ENCODE data around the gene FSD2. TPM values are rescaled to one million over a fixed set of nuclear protein-coding genes. Genes with fewer than 3 reads are reported as not detected.
A peak's percentile ranks its signal among the peaks of the same experiment; 100 is the strongest.

The FSD2 gene
- total and polyA plus RNA-seq, 4 experiments from 2014 or later: 0.08 to 0.11 TPM; not detected in 2

DNA sequence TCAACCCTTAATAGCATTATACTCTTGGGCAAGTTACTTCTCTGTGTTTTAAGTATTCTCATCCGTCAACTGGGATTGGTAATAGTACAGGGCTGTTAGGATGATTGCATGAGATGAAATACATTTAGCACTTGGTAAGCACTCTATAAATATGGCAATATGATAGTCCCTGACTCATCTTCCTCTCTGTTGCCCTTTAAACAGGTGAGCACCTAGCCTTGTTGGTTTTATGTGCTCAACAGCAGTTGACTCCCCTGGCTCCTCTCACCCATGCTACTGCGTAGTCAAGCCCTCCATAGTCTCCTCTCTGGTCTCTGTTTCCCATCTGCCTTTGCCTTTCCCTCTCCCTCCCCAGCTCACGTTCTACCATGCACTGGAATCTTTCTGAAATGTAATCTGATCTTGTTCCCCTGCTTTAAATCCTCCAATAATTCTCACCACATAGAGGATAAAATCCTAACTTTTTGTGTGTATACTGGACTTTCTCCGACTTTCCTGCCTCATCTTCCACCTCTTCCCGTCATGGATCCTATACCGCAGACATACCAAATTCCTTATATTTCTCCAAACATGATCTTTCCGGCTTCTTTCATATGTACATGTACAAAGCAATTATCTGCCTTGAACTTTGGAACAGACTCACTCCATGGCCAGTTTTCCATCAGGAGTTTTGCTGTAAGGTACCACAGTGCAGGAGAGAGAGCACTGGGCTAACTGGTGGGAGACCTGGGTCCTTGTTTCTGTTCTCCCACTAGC is 42.3 kb downstream of the FSD2 start:
- peak overlapping the region in 1 of 7 donors; percentile 68 for H3K27ac Mint-ChIP-seq
- no peak overlapping the region for H3K4me3 Mint-ChIP-seq
- ChIA-PET CTCF (ENCODE audit: partially characterized antibody) (no interaction called here), POLR2A (ENCODE audit: partially characterized antibody) (no interaction called here)
- no peaks in the 10 kb centered on the region for H3K27me3 Mint-ChIP-seq
- H3K4me3 ChIP-seq (ENCODE audit: low read length in 2 of 2): no peak overlapping the region
- H3K36me3 ChIP-seq (ENCODE audit: insufficient read depth, low read length): peaks cover 11% of the 10 kb centered on the region
- peaks cover 2 to 7% (median 5%) of the 10 kb centered on the region in 4 donors for H3K4me1 Mint-ChIP-seq
- no peaks in the 10 kb centered on the region for H3K9me3 ChIP-seq (ENCODE audit: control insufficient read depth in 1 of 2, low read length in 2 of 2)
- H3K4me1 ChIP-seq (ENCODE audit: insufficient read depth, low read length): no peaks in the 10 kb centered on the region
- H3K27me3 ChIP-seq (ENCODE audit: insufficient read depth, low read length): no peaks in the 10 kb centered on the region
- DNase-seq: no peak
- H3K9me3 Mint-ChIP-seq: no peaks in the 10 kb centered on the region
- intact Hi-C loops (cut with micrococcal nuclease): no loop called here
- H3K27ac ChIP-seq (ENCODE audit: low read depth, low read length): no peak overlapping the region
- H3K36me3 Mint-ChIP-seq: peaks cover 54 to 55% of the 10 kb centered on the region in 2 donors

DNA sequence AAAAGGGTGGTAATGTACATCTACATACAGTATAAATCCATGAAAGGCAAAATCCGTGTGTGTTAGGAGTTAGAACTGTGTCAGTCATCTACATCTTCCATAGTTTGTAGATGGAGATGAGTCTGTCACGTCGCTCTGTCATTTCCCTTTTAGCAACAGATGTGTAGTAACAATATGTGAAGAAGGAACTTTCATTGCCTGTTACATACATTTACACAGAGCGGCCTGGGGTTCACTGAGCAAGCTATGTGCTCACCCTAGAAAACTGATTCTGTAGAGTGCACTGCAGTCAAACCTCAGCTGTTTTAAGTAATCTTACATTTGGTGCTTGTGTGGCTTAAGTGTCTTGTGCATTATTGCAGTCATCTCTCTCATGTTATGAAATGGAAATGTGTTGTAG is 54.6 kb downstream of the FSD2 start:
- CTCF ChIA-PET (ENCODE audit: partially characterized antibody): interaction anchor here (0.7 to 1.6 kb wide), 5 partner anchors 58 to 211 kb away, joined by 3 to 6 read pairs (median 4); partner anchors contain the start of genes RPS17 and WHAMM
- POLR2A ChIA-PET (ENCODE audit: partially characterized antibody): interaction anchor here (0.7 to 5.0 kb wide), 5 partner anchors 17 to 238 kb away, joined by 3 to 40 read pairs (median 21); partner anchors contain the start of genes RPS17 and WHAMM
- intact Hi-C loops (cut with micrococcal nuclease): loop anchor here (5.0 kb wide), 2 partner anchors 69 to 236 kb away; partner anchors contain the start of gene RAMAC
- no peaks in the 10 kb centered on the region for H3K9me3 Mint-ChIP-seq
- no peak for DNase-seq
- H3K27ac ChIP-seq (ENCODE audit: low read depth, low read length): peak overlapping the region; percentile 74
- peaks cover 23% of the 10 kb centered on the region for H3K4me1 ChIP-seq (ENCODE audit: insufficient read depth, low read length)
- peak overlapping the region; percentile 96 to 100 (median 99) for H3K4me3 Mint-ChIP-seq
- peaks cover 19% of the 10 kb centered on the region for H3K36me3 ChIP-seq (ENCODE audit: insufficient read depth, low read length)
- no peaks in the 10 kb centered on the region for H3K9me3 ChIP-seq (ENCODE audit: control insufficient read depth in 1 of 2, low read length in 2 of 2)
- H3K4me3 ChIP-seq (ENCODE audit: low read length in 2 of 2): peak overlapping the region; percentile 82 to 86
- H3K36me3 Mint-ChIP-seq: peaks cover 25 to 47% of the 10 kb centered on the region in 2 donors
- H3K27me3 ChIP-seq (ENCODE audit: insufficient read depth, low read length): no peaks in the 10 kb centered on the region
- no peaks in the 10 kb centered on the region for H3K27me3 Mint-ChIP-seq
- peak overlapping the region; percentile 77 to 99 (median 95) for H3K27ac Mint-ChIP-seq
- H3K4me1 Mint-ChIP-seq: peaks cover 32 to 62% (median 46%) of the 10 kb centered on the region in 4 donors

DNA sequence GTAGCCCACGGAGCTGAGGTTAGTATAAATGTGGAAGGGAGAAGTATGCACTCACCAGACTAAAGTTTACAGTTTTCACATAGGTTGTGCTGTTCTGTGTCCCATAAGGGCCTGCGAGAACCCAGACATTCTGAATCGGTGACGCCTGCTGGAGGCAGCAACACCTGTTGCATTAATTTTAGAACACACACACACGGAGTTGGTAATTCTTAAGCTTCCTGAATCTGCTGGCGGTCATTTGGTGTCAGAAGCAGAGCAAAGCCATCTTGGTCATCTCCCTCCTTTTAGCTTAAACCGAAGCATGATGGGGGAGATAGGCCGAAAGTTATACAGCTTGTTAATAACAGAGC is 55.1 kb downstream of the FSD2 start:
- no peak for DNase-seq
- CTCF ChIA-PET (ENCODE audit: partially characterized antibody): interaction anchor here (0.7 to 1.9 kb wide), 7 partner anchors 58 to 260 kb away, joined by 3 to 6 read pairs (median 4); partner anchors contain the start of genes C15orf40, RPS17 and WHAMM

DNA sequence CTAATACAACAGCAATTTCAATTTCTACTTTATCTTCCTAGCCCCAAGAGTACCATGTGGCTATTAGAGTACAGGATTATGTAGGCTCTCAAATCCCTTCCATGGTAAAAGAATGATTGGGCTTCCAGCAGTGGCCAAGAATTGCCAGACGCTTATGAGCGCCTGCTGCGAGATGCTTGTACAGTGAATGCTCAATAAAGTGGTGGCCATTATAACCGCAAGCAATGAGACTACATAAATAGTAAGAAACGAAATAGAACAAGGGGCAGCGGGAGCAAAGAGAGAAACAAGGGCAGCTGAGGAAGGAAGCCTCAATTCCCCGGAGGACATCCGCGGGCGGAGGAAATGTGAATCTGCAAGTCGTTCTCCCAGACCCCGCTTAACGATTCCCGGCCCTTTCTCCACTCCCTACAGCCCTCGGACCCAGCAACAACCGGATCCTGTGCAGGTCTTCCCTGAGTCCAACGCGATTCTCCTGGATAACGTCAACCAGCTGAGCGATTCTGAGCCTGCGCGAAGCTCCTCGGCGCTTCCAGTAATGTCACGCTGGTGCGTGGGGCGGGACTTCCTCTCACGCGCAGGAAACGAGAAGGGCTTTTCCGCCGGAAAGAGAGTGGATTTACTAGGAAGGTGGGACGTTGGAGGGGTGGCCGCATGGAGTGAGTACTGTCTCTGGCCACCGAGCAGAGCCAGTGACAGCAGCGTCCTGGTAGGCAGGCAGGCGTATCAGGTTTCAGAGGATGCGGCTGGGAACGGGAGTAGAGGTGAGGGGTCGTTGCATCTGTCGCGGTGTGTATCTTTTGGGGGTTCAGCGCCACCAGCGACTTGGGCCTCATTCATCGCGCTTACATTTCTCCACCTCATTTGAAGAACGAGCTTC is 55.7 kb downstream of the FSD2 start:
- H3K4me1 Mint-ChIP-seq: peaks cover 26 to 55% (median 40%) of the 10 kb centered on the region in 4 donors
- H3K27me3 Mint-ChIP-seq: no peaks in the 10 kb centered on the region
- peaks cover 8% of the 10 kb centered on the region for H3K36me3 ChIP-seq (ENCODE audit: insufficient read depth, low read length)
- H3K4me3 Mint-ChIP-seq: peak overlapping the region; percentile 96 to 100 (median 99)
- H3K36me3 Mint-ChIP-seq: peaks cover 16 to 37% of the 10 kb centered on the region in 2 donors
- H3K27ac Mint-ChIP-seq: peak overlapping the region; percentile 77 to 99 (median 95)
- H3K4me1 ChIP-seq (ENCODE audit: insufficient read depth, low read length): peaks cover 23% of the 10 kb centered on the region
- peak overlapping the region; percentile 74 for H3K27ac ChIP-seq (ENCODE audit: low read depth, low read length)
- CTCF ChIA-PET (ENCODE audit: partially characterized antibody): interaction anchor here (0.7 to 1.9 kb wide), 8 partner anchors 59 to 261 kb away, joined by 3 to 6 read pairs (median 4); partner anchors contain the start of genes C15orf40, RPS17 and WHAMM
- peak; percentile 65 to 87 (median 73) for DNase-seq
- no peaks in the 10 kb centered on the region for H3K27me3 ChIP-seq (ENCODE audit: insufficient read depth, low read length)
- no peaks in the 10 kb centered on the region for H3K9me3 ChIP-seq (ENCODE audit: control insufficient read depth in 1 of 2, low read length in 2 of 2)
- H3K4me3 ChIP-seq (ENCODE audit: low read length in 2 of 2): peak overlapping the region; percentile 82 to 86
- POLR2A ChIA-PET (ENCODE audit: partially characterized antibody): interaction anchor here (0.7 to 5.0 kb wide), 7 partner anchors 9 to 239 kb away, joined by 3 to 40 read pairs (median 8); partner anchors contain the start of genes RAMAC, RPS17 and WHAMM
- intact Hi-C loops (cut with micrococcal nuclease): loop anchor here (1.0 to 5.0 kb wide), 4 partner anchors 59 to 237 kb away; partner anchors contain the start of genes RAMAC, RPS17 and WHAMM
- H3K9me3 Mint-ChIP-seq: no peaks in the 10 kb centered on the region

More for the DNA sequence above, 55.1 kb downstream of the FSD2 start:
- Histone ChIP-seq H3K9me3 (ENCODE audit: control insufficient read depth in 1 of 2, low read length in 2 of 2) (no peaks in the 10 kb centered on the region), H3K4me1 (ENCODE audit: insufficient read depth, low read length) (peaks cover 23% of the 10 kb centered on the region), H3K36me3 (ENCODE audit: insufficient read depth, low read length) (peaks cover 14% of the 10 kb centered on the region), H3K27ac (ENCODE audit: low read depth, low read length) (peak overlapping the region; percentile 74), H3K4me3 (ENCODE audit: low read length in 2 of 2) (peak overlapping the region; percentile 82 to 86), H3K27me3 (ENCODE audit: insufficient read depth, low read length) (no peaks in the 10 kb centered on the region)
- peak overlapping the region; percentile 77 to 99 (median 95) for H3K27ac Mint-ChIP-seq
- peak overlapping the region; percentile 96 to 100 (median 99) for H3K4me3 Mint-ChIP-seq
- H3K9me3 Mint-ChIP-seq: no peaks in the 10 kb centered on the region
- POLR2A ChIA-PET (ENCODE audit: partially characterized antibody): interaction anchor here (0.7 to 5.0 kb wide), 7 partner anchors 10 to 238 kb away, joined by 3 to 40 read pairs (median 8); partner anchors contain the start of genes RAMAC, RPS17 and WHAMM
- H3K36me3 Mint-ChIP-seq: peaks cover 20 to 42% of the 10 kb centered on the region in 2 donors
- peaks cover 27 to 57% (median 42%) of the 10 kb centered on the region in 4 donors for H3K4me1 Mint-ChIP-seq
- intact Hi-C loops (cut with micrococcal nuclease): loop anchor here (1.0 to 5.0 kb wide), 4 partner anchors 58 to 236 kb away; partner anchors contain the start of genes RAMAC, RPS17 and WHAMM
- no peaks in the 10 kb centered on the region for H3K27me3 Mint-ChIP-seq

DNA sequence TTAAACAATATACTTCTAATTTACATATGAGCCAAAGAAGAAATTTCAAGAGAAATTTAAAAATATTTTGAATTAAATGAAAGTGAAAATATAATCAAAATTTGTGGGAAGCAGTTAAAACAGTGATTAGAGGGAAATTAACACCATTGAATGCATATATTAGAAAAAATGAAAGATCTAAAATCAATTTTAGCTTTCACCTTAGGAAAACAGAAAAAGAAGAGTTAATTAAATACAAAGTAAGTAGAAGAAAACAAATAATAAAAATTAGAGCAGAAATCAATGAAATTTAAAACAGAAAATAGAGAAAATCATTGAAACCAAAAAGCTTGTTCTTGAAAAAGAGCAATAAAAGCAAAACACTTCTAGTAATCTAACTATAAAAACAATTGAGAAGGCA is 57.6 kb downstream of the FSD2 start:
- H3K36me3 Mint-ChIP-seq: peaks cover 7 to 22% of the 10 kb centered on the region in 2 donors
- peak overlapping the region in 4 of 8 donors; percentile 15 to 54 (median 26) for H3K4me3 Mint-ChIP-seq
- H3K9me3 Mint-ChIP-seq: no peaks in the 10 kb centered on the region
- Histone ChIP-seq H3K4me1 (ENCODE audit: insufficient read depth, low read length) (peaks cover 23% of the 10 kb centered on the region), H3K36me3 (ENCODE audit: insufficient read depth, low read length) (no peaks in the 10 kb centered on the region), H3K9me3 (ENCODE audit: control insufficient read depth in 1 of 2, low read length in 2 of 2) (no peaks in the 10 kb centered on the region), H3K27ac (ENCODE audit: low read depth, low read length) (no peak overlapping the region), H3K4me3 (ENCODE audit: low read length in 2 of 2) (no peak overlapping the region), H3K27me3 (ENCODE audit: insufficient read depth, low read length) (no peaks in the 10 kb centered on the region)
- CTCF ChIA-PET (ENCODE audit: partially characterized antibody): no interaction called here
- peak overlapping the region in 1 of 7 donors; percentile 13 for H3K27ac Mint-ChIP-seq
- no peak for DNase-seq
- POLR2A ChIA-PET (ENCODE audit: partially characterized antibody): interaction anchor here (5.0 kb wide), 1 partner anchor 208 kb away, joined by 32 read pairs; the partner anchor contains the start of gene RPS17
- H3K27me3 Mint-ChIP-seq: no peaks in the 10 kb centered on the region
- peaks cover 23 to 41% (median 32%) of the 10 kb centered on the region in 4 donors for H3K4me1 Mint-ChIP-seq
- intact Hi-C loops (cut with micrococcal nuclease): no loop called here

DNA sequence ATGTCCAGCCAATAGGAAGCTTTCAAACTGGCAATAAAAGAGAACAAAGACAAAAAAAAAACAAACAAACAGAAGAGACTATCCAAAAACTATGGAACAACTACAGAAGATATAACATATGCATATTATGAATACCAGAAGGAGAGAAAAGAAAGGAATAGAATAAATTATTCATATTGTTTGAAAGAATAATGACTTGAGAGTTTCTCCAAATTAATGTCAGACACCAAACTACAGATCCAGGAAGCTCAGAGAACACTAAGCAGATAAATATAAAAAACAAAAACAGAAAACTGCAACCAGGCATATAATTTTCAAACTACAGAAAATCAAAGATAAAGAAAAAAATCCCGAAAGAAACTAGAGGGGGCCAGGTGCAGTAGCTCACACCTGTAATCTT is 62.1 kb downstream of the FSD2 start:
- CTCF ChIA-PET (ENCODE audit: partially characterized antibody): interaction anchor here (0.7 kb wide), 1 partner anchor 80 kb away, joined by 3 read pairs; no protein-coding TSS in a partner anchor
- no peak overlapping the region for H3K27ac Mint-ChIP-seq

More for the DNA sequence above, 62.1 kb downstream of the FSD2 start:
- no peaks in the 10 kb centered on the region for H3K4me1 ChIP-seq (ENCODE audit: insufficient read depth, low read length)
- POLR2A ChIA-PET (ENCODE audit: partially characterized antibody): no interaction called here
- intact Hi-C loops (cut with micrococcal nuclease): no loop called here
- no peaks in the 10 kb centered on the region for H3K27me3 ChIP-seq (ENCODE audit: insufficient read depth, low read length)
- Mint-ChIP-seq H3K9me3 (no peaks in the 10 kb centered on the region), H3K4me3 (no peak overlapping the region), H3K36me3 (peaks cover 0 to 5% of the 10 kb centered on the region in 2 donors), H3K4me1 (peaks cover 0 to 2% (median under 1%) of the 10 kb centered on the region in 4 donors), H3K27me3 (no peaks in the 10 kb centered on the region)
- H3K4me3 ChIP-seq (ENCODE audit: low read length in 2 of 2): no peak overlapping the region
- H3K9me3 ChIP-seq (ENCODE audit: control insufficient read depth in 1 of 2, low read length in 2 of 2): no peaks in the 10 kb centered on the region
- no peaks in the 10 kb centered on the region for H3K36me3 ChIP-seq (ENCODE audit: insufficient read depth, low read length)
- no peak overlapping the region for H3K27ac ChIP-seq (ENCODE audit: low read depth, low read length)
- DNase-seq: no peak
